Trophoblast cell (in vitro differentiated cells and primary cell): ENCODE results near the gene RNF212.

Experiments used
- DNase-seq, 2 donors: peaks; one replicate each; pipeline ENCODE4 v3.0.0-alpha.2; 2016
- H2AFZ ChIP-seq: 2 replicates; pipeline ENCODE4 v1.6.1; 2013; ENCODE audit warnings: low read length, moderate library complexity, mild to moderate bottlenecking; ENCODE audit not compliant: insufficient read depth, poor library complexity
- H2AK5ac ChIP-seq: 2 replicates; pipeline ENCODE4 v1.6.1; 2013; ENCODE audit warnings: mild to moderate bottlenecking, low read length
- H2BK120ac ChIP-seq: 2 replicates; pipeline ENCODE4 v1.6.1; 2013; ENCODE audit warnings: low read length, mild to moderate bottlenecking, moderate library complexity; ENCODE audit not compliant: insufficient read depth, poor library complexity
- H2BK12ac ChIP-seq: 2 replicates; pipeline ENCODE4 v1.6.1; 2013; ENCODE audit warnings: mild to moderate bottlenecking, low read length, moderate library complexity
- H2BK5ac ChIP-seq: 2 replicates; pipeline ENCODE4 v1.6.1; 2013; ENCODE audit warnings: low read length, low read depth, moderate library complexity, mild to moderate bottlenecking; ENCODE audit not compliant: poor library complexity
- H3K14ac ChIP-seq: 2 replicates; pipeline ENCODE4 v1.6.1; 2013; ENCODE audit warnings: mild to moderate bottlenecking, low read length
- H3K18ac ChIP-seq: 2 replicates; pipeline ENCODE4 v1.6.1; 2013; ENCODE audit warnings: mild to moderate bottlenecking, low read length
- H3K23ac ChIP-seq: 2 replicates; pipeline ENCODE4 v1.6.1; 2013; ENCODE audit warnings: low read length
- H3K27ac ChIP-seq: 2 replicates; pipeline ENCODE4 v1.5.1; 2013; ENCODE audit warnings: low read depth, mild to moderate bottlenecking, inconsistent platforms, low read length, moderate library complexity
- H3K27me3 ChIP-seq: 2 replicates; pipeline ENCODE4 v1.6.1; 2013; ENCODE audit warnings: inconsistent platforms, mild to moderate bottlenecking, low read length, moderate library complexity; ENCODE audit not compliant: insufficient read depth
- H3K36me3 ChIP-seq, 2 experiments: 1 replicate in 1 of 2; 2 replicates in 1 of 2; pipeline ENCODE4 v1.6.1; 2013; ENCODE audit warnings: low read length in 2 of 2, mild to moderate bottlenecking in 2 of 2, moderate library complexity in 1 of 2; ENCODE audit not compliant: insufficient read depth in 2 of 2, control insufficient read depth in 1 of 2
- H3K4ac ChIP-seq: 2 replicates; pipeline ENCODE4 v1.6.1; 2013; ENCODE audit warnings: low read depth, mild to moderate bottlenecking, low read length, moderate library complexity
- H3K4me1 ChIP-seq, 2 experiments: 1 replicate in 1 of 2; 2 replicates in 1 of 2; pipeline ENCODE4 v1.6.1; 2013; ENCODE audit warnings: low read length in 2 of 2, mild to moderate bottlenecking in 2 of 2, moderate library complexity in 1 of 2; ENCODE audit not compliant: insufficient read depth in 2 of 2, control insufficient read depth in 1 of 2
- H3K4me2 ChIP-seq: 2 replicates; pipeline ENCODE4 v1.6.1; 2013; ENCODE audit warnings: inconsistent platforms, mild to moderate bottlenecking, low read length, moderate library complexity
- H3K4me3 ChIP-seq: 2 replicates; pipeline ENCODE4 v1.5.1; 2013; ENCODE audit warnings: mild to moderate bottlenecking, low read depth, low read length, inconsistent platforms
- H3K79me1 ChIP-seq: one replicate; pipeline ENCODE4 v1.6.1; 2013; ENCODE audit warnings: low read length
- H3K79me2 ChIP-seq: 2 replicates; pipeline ENCODE4 v1.6.1; 2013; ENCODE audit warnings: low read length, mild to moderate bottlenecking; ENCODE audit not compliant: control insufficient read depth, insufficient read depth, poor library complexity
- H3K9ac ChIP-seq: 2 replicates; pipeline ENCODE4 v1.6.1; 2013; ENCODE audit warnings: mild to moderate bottlenecking, low read length
- H3K9me3 ChIP-seq: 2 replicates; pipeline ENCODE4 v1.6.1; 2013; ENCODE audit warnings: low read depth, mild to moderate bottlenecking, control low read depth, inconsistent platforms, low read length; ENCODE audit not compliant: insufficient read depth
- H4K12ac ChIP-seq: 2 replicates; pipeline ENCODE4 v1.6.1; 2013; ENCODE audit warnings: low read depth, mild to moderate bottlenecking, low read length, moderate library complexity
- H4K8ac ChIP-seq: 2 replicates; pipeline ENCODE4 v1.6.1; 2013; ENCODE audit warnings: low read depth, mild to moderate bottlenecking, low read length, moderate library complexity
- H4K91ac ChIP-seq: one replicate; pipeline ENCODE4 v1.6.1; 2013; ENCODE audit warnings: low read depth, mild to moderate bottlenecking, low read length, moderate library complexity
- WGBS: extraction: QIAGEN DNeasy Blood & Tissue Kit; methylation state at CpG from one replicate; pipeline ENCODE4 v1.1.7; 2013; ENCODE audit warnings: missing lambda C conversion rate; ENCODE audit not compliant: insufficient read length, insufficient coverage; ENCODE audit errors: extremely low coverage; 5-methylcytosine and 5-hydroxymethylcytosine counted together

RNF212 gene

DNA sequence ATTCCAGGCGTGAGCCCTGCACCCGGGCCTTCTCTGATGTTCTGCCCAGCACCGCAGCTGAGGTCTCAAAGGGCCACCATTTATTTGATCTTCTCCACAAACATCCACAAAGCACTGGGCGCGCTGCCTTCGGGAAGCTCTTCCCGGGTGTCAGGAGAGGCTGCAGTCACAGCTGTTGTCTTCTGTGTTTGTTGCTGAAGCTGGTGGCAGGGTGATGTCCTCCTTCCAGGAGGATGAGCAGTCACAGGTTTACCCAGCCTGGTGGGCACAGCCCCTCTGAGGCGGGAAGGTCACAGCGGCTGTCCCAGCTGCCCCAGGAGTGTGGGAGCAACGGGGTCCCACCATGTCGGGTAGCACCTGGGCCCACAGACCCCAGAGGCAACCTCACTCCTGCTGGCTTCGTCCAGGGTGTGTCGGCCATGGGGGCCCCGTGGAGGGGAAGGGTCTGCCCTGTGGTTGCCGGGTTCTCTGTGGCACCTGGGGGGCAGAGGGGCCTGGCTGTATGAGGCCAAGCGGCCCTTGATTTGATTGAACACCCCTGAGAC lies 74.3 kb downstream of the RNF212 start:
- no peak overlapping the region for H4K91ac ChIP-seq
- peaks cover 8 to 18% of the 10 kb centered on the region in 2 experiments for H3K4me1 ChIP-seq
- H3K4ac ChIP-seq, result no peak overlapping the region
- DNase-seq, result no peak
- no peaks in the 10 kb centered on the region for H3K36me3 ChIP-seq
- H3K9ac ChIP-seq, result no peak overlapping the region
- no peak overlapping the region for H2AFZ ChIP-seq
- H2BK120ac ChIP-seq, result no peak overlapping the region
- no peaks in the 10 kb centered on the region for H3K79me2 ChIP-seq
- H3K4me3 ChIP-seq, result no peak overlapping the region
- H4K8ac ChIP-seq, result no peak overlapping the region
- WGBS, result no CpG with 5 or more reads among the region's 16 CpGs
- no peak overlapping the region for H2BK5ac ChIP-seq
- peaks cover 3% of the 10 kb centered on the region for H3K9me3 ChIP-seq
- H3K14ac ChIP-seq, result no peak overlapping the region
- H3K79me1 ChIP-seq, result peaks cover 5% of the 10 kb centered on the region
- no peak overlapping the region for H3K18ac ChIP-seq
- H3K4me2 ChIP-seq, result no peak overlapping the region
- H2BK12ac ChIP-seq, result no peak overlapping the region
- no peak overlapping the region for H3K23ac ChIP-seq
- no peaks in the 10 kb centered on the region for H3K27me3 ChIP-seq
- no peak overlapping the region for H2AK5ac ChIP-seq
- no peak overlapping the region for H4K12ac ChIP-seq
- H3K27ac ChIP-seq, result no peak overlapping the region

DNA sequence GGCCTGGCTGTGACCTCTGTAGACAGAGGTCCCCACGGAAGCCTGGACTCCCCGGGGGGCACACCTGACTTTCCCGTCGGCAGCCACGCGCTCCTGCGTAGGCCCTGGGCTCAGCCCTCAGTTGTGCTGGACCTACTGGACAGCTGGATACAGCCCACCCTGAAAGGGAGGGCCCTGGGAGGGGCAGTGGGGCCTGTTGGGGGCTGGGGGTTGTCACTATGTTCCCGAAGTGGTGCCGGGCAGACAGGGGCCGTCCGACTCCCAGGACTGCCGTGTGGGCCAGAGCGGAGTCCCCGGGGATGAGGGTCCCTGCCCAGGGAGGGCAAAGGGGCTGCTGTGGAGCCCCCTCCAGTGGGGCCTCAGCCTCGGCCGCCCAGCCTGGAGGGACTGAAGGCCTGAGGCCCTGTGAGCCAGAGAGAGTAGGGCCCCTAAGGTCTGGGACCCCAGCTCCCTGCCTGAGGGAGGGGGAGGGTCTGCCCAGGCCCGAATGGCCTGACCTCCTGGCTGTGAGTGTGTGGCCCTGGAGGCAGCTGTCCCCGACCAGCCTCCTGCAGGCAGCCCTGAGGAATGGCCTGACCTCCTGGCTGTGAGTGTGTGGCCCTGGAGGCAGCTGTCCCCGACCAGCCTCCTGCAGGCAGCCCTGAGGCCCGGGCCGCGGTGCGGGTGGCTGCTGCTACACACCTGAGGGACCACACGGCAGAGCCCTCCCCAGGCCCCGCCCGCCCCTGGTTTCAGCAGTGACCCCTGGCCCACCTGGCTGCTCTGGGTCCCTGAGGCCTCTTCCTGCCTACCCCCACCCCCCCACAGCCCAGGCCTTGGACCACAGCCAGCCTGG lies 76.2 kb downstream of the RNF212 start:
- H4K8ac ChIP-seq, result peak overlapping the region; percentile 25
- no peak overlapping the region for H3K27ac ChIP-seq
- H3K4me2 ChIP-seq, result no peak overlapping the region
- no peak overlapping the region for H2BK120ac ChIP-seq
- H3K4ac ChIP-seq, result no peak overlapping the region
- peak; percentile 56 to 71 for DNase-seq
- H3K79me2 ChIP-seq, result no peaks in the 10 kb centered on the region
- no peaks in the 10 kb centered on the region for H3K36me3 ChIP-seq
- H3K23ac ChIP-seq, result no peak overlapping the region
- WGBS, result no CpG with 5 or more reads among the region's 26 CpGs
- no peak overlapping the region for H2AK5ac ChIP-seq
- peak overlapping the region; percentile 25 for H4K91ac ChIP-seq
- H3K18ac ChIP-seq, result no peak overlapping the region
- no peaks in the 10 kb centered on the region for H3K27me3 ChIP-seq
- H2BK12ac ChIP-seq, result peak overlapping the region; percentile 18
- H3K14ac ChIP-seq, result no peak overlapping the region
- H4K12ac ChIP-seq, result no peak overlapping the region
- peaks cover 0 to 10% of the 10 kb centered on the region in 2 experiments for H3K4me1 ChIP-seq
- no peak overlapping the region for H2AFZ ChIP-seq
- H3K4me3 ChIP-seq, result no peak overlapping the region
- H3K9me3 ChIP-seq, result no peaks in the 10 kb centered on the region
- H3K79me1 ChIP-seq, result no peaks in the 10 kb centered on the region
- no peak overlapping the region for H2BK5ac ChIP-seq
- H3K9ac ChIP-seq, result no peak overlapping the region

DNA sequence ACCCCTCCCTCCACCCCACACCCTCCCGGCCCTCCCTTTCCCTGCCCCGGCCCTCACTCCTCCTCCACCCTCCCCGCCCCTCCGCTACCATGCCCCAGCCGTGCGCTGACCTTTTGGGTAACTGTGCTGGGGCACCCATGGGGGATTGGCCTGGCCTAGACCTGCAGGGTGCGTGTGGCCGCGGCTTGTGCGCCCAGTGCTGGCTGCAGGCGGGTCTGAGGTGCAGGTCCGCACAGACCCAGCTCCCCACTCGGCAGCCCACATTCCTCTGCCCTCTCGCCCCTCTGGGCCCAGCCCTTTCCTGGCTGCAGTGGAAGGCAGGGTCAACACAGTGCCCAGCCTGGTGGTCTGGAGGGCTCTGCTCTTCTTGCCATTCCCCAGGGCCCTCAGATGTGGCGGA lies 77.3 kb downstream of the RNF212 start:
- H2AK5ac ChIP-seq, result no peak overlapping the region
- H3K4ac ChIP-seq, result no peak overlapping the region
- H2BK120ac ChIP-seq, result no peak overlapping the region
- H2BK12ac ChIP-seq, result no peak overlapping the region
- H4K12ac ChIP-seq, result no peak overlapping the region
- no peak overlapping the region for H3K9ac ChIP-seq
- H2AFZ ChIP-seq, result no peak overlapping the region
- H3K4me1 ChIP-seq, result peaks cover 0 to 10% of the 10 kb centered on the region in 2 experiments
- H3K79me2 ChIP-seq, result no peaks in the 10 kb centered on the region
- no peak for DNase-seq
- peak overlapping the region; percentile 25 for H4K91ac ChIP-seq
- no peaks in the 10 kb centered on the region for H3K36me3 ChIP-seq
- H3K4me3 ChIP-seq, result no peak overlapping the region
- H3K27me3 ChIP-seq, result no peaks in the 10 kb centered on the region
- H3K9me3 ChIP-seq, result no peaks in the 10 kb centered on the region
- no CpG with 5 or more reads among the region's 15 CpGs for WGBS
- no peak overlapping the region for H2BK5ac ChIP-seq
- no peak overlapping the region for H3K14ac ChIP-seq
- no peak overlapping the region for H3K18ac ChIP-seq
- no peak overlapping the region for H3K4me2 ChIP-seq
- H3K23ac ChIP-seq, result no peak overlapping the region
- H3K79me1 ChIP-seq, result no peaks in the 10 kb centered on the region
- H4K8ac ChIP-seq, result no peak overlapping the region
- no peak overlapping the region for H3K27ac ChIP-seq

DNA sequence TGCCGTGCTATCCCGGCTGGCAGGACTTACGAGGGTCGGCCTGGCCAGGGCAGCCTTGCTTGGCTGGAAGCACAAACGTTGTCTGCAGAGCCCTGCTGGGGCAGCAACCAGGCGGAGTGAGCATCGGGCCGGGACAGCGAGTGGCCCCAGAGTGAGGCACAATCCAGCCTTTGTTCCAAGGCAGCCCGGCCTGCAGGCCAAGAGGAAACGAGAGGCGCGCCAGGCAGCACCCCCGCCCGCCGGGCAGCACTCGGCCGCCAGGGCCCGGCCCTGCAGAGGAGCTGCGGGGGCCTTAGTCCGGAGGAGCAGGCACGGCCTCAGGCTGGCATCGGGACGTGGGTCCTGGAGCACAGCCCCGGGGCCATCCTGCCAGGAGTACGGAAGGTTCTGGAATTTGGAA lies 77.9 kb downstream of the RNF212 start:
- Histone ChIP-seq H3K23ac (no peak overlapping the region), H3K79me1 (no peaks in the 10 kb centered on the region), H4K12ac (no peak overlapping the region), H3K79me2 (no peaks in the 10 kb centered on the region), H2BK12ac (no peak overlapping the region), H3K4ac (no peak overlapping the region), H3K14ac (no peak overlapping the region), H3K4me1 (peaks cover 0 to 10% of the 10 kb centered on the region in 2 experiments), H4K8ac (no peak overlapping the region), H4K91ac (peak overlapping the region; percentile 30), H3K18ac (no peak overlapping the region), H3K9ac (no peak overlapping the region), H3K27me3 (no peaks in the 10 kb centered on the region), H2BK5ac (no peak overlapping the region), H3K27ac (no peak overlapping the region), H2AK5ac (no peak overlapping the region), H3K4me3 (no peak overlapping the region), H3K9me3 (no peaks in the 10 kb centered on the region), H2BK120ac (no peak overlapping the region), H2AFZ (no peak overlapping the region), H3K4me2 (no peak overlapping the region), H3K36me3 (no peaks in the 10 kb centered on the region)
- no CpG with 5 or more reads among the region's 26 CpGs for WGBS
- DNase-seq, result no peak
